ENCODE measurements around the gene FAM184A. TPM values are rescaled to one million over a fixed set of nuclear protein-coding genes. Genes with fewer than 3 reads are reported as not detected.

FAM184A gene
- total and polyA plus RNA-seq, 9 of the 15 experiments (the other 6 are each of a cell fraction or from before 2014, with no cell fraction given), result 6.4 to 18.7 (median 13.1) TPM

- no peak for TF ChIP-seq PATZ1 (CRISPR knock-in tag; IDR thresholded peaks at IDR 0.05; ENCODE audit: borderline replicate concordance)
- TF ChIP-seq, protein P1, sequence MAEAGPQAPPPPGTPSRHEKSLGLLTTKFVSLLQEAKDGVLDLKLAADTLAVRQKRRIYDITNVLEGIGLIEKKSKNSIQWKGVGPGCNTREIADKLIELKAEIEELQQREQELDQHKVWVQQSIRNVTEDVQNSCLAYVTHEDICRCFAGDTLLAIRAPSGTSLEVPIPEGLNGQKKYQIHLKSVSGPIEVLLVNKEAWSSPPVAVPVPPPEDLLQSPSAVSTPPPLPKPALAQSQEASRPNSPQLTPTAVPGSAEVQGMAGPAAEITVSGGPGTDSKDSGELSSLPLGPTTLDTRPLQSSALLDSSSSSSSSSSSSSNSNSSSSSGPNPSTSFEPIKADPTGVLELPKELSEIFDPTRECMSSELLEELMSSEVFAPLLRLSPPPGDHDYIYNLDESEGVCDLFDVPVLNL (CRISPR knock-in tag; IDR thresholded peaks at IDR 0.05; ENCODE audit: low read depth), result peak; percentile 69; the same call in 1 of the 2 replicates
- TF ChIP-seq FOXA1 (IDR thresholded peaks at IDR 0.05; ENCODE audit: borderline replicate concordance), result no peak
- peak; percentile 67 for TF ChIP-seq L3MBTL2 (IDR thresholded peaks at IDR 0.05)
- TF ChIP-seq NR2C2 (CRISPR knock-in tag; IDR thresholded peaks at IDR 0.05), result peak; percentile 63
- no peak for TF ChIP-seq NR2C2 (tag; IDR thresholded peaks at IDR 0.05)
- TF ChIP-seq RBM22 (IDR thresholded peaks at IDR 0.05; ENCODE audit: low read depth, low read length, poor library complexity, severe bottlenecking), result peak; percentile 60
- no peak for TF ChIP-seq POLR2G (IDR thresholded peaks at IDR 0.05; ENCODE audit: low read depth, low read length)
- no peak for TF ChIP-seq CSDE1 (IDR thresholded peaks at IDR 0.05)
- TF ChIP-seq ZNF436 (CRISPR knock-in tag; IDR thresholded peaks at IDR 0.05), result no peak
- TF ChIP-seq KLF1 (tag; IDR thresholded peaks at IDR 0.05), result no peak
- TF ChIP-seq RBM39 (optimal IDR thresholded peaks at IDR 0.05; ENCODE audit: low read depth, low read length), result no peak
- TF ChIP-seq FOXP4 (CRISPR knock-in tag; IDR thresholded peaks at IDR 0.05; ENCODE audit: borderline replicate concordance), result no peak
- peak; percentile 30 for TF ChIP-seq CXXC5 (CRISPR knock-in tag; IDR thresholded peaks at IDR 0.05)
- TF ChIP-seq CCAR2 (IDR thresholded peaks at IDR 0.05; ENCODE audit: low read depth, low read length), result no peak
- 0 out of 2 replicates have a peak, but pooled peaks have one; percentile 20 for TF ChIP-seq KLF13 (tag; IDR thresholded peaks at IDR 0.05; ENCODE audit: borderline replicate concordance, low read depth)
- TF ChIP-seq ZEB2 (IDR thresholded peaks at IDR 0.05), result peak; percentile 90
- TF ChIP-seq CEBPB (tag; IDR thresholded peaks at IDR 0.05), result peak; percentile 91
- TF ChIP-seq USF1 (CRISPR knock-in tag; IDR thresholded peaks at IDR 0.05), result no peak
Observed at GRCh38 chr6:119077643-119078375, 655 bp downstream of the FAM184A start (continued).

Measured in K562 (cell line).